PC-9 (cell line): ENCODE results near the gene INHBE. TPM values are rescaled to one million over a fixed set of nuclear protein-coding genes. Genes with fewer than 3 reads are reported as not detected.
A peak's percentile ranks its signal among the peaks of the same experiment; 100 is the strongest.

ENCODE experiments used
- BruUV-seq: library from RNA; stranded (reverse); fragments of 400-500 nt; replicated peaks from 2 replicates; lab custom pipeline; 2021; lab: Mats Ljungman, UMichigan
- CTCF ChIA-PET: fragments of 300-600 bp; sonication (Branson Sonifier 250); formaldehyde crosslinking; loops from one replicate; lab custom pipeline; 2022; ENCODE audit warnings: antibody characterized with exemption; lab: Charles Lee
- POLR2A ChIA-PET: fragments of 300-600 bp; sonication (Branson Sonifier 250); formaldehyde crosslinking; loops from one replicate; lab custom pipeline; 2022; ENCODE audit warnings: antibody characterized with exemption; ENCODE audit not compliant: unreplicated experiment; lab: Charles Lee
- DNase-seq, 2 experiments: peaks; one replicate each; pipeline versions ENCODE4 v3.0.0 to v3.0.0-alpha.2; 2015 to 2022; ENCODE audit warnings: mixed read lengths in 1 of 2
- H2AFZ ChIP-seq: fragments of 200-600 bp; sonication (generic); 2 replicates; pipeline ENCODE4 v1.8.1; 2017; ENCODE audit warnings: antibody characterized with exemption
- H3F3A ChIP-seq: fragments of 200-600 bp; sonication (generic); 2 replicates; pipeline ENCODE4 v1.8.1; 2017; ENCODE audit warnings: antibody characterized with exemption, mild to moderate bottlenecking, low read depth; ENCODE audit not compliant: insufficient read depth
- H3K27ac ChIP-seq: fragments of 200-600 bp; sonication (generic); 2 replicates; pipeline ENCODE4 v1.6.1; 2016; ENCODE audit warnings: mixed run types
- H3K27me3 ChIP-seq: fragments of 200-600 bp; sonication (generic); 2 replicates; pipeline ENCODE4 v1.6.1; 2016; ENCODE audit warnings: low read depth, mixed run types; ENCODE audit not compliant: insufficient read depth
- H3K36me3 ChIP-seq: fragments of 200-600 bp; sonication (generic); 2 replicates; pipeline ENCODE4 v1.6.1; 2016; ENCODE audit warnings: low read depth, mixed run types
- H3K4me1 ChIP-seq: fragments of 200-600 bp; sonication (generic); replicated peaks from 2 replicates; pipeline ENCODE4 v1.6.1; 2016; ENCODE audit warnings: mixed run types; ENCODE audit not compliant: insufficient read depth
- H3K4me2 ChIP-seq: fragments of 200-600 bp; sonication (generic); 2 replicates; pipeline ENCODE4 v1.6.1; 2017; ENCODE audit warnings: mixed run types
- H3K4me3 ChIP-seq: fragments of 200-600 bp; sonication (generic); 2 replicates; pipeline ENCODE4 v1.6.1; 2016; ENCODE audit warnings: mixed run types
- H3K79me2 ChIP-seq: fragments of 200-600 bp; sonication (generic); 2 replicates; pipeline ENCODE4 v1.6.1; 2017; ENCODE audit warnings: low read depth, mixed run types
- H3K9me2 ChIP-seq: fragments of 200-600 bp; sonication (generic); 2 replicates; pipeline ENCODE4 v1.8.1; 2017; ENCODE audit warnings: mild to moderate bottlenecking; ENCODE audit not compliant: insufficient read depth
- H3K9me3 ChIP-seq: fragments of 200-600 bp; sonication (generic); 2 replicates; pipeline ENCODE4 v1.8.1; 2016; ENCODE audit warnings: low read depth; ENCODE audit not compliant: insufficient read depth
- H4K20me1 ChIP-seq: fragments of 200-600 bp; sonication (generic); 2 replicates; pipeline ENCODE4 v1.8.1; 2017; ENCODE audit not compliant: insufficient read depth
- EZH2 ChIP-seq: fragments of 200-600 bp; sonication (generic); IDR thresholded peaks from 2 replicates; pipeline ENCODE4 v1.8.0; 2017; ENCODE audit warnings: antibody characterized with exemption, low read depth
- intact Hi-C: fragments of 100-400 bp; cut with micrococcal nuclease; formaldehyde crosslinking; loops from one replicate; pipeline ENCODE4 v1.10.0; 2022; ENCODE audit not compliant: unreplicated experiment
- total RNA-seq: library from RNA; stranded (reverse); gene quantifications from 2 replicates; pipeline ENCODE4 v1.2.3, GENCODE V29; 2021
- TF ChIP-seq, protein P1 (sequence below): fragments of 200-600 bp; sonication (generic); conservative IDR thresholded peaks from 2 replicates; pipeline ENCODE4 v1.6.1; 2017; ENCODE audit warnings: mixed run types, antibody characterized with exemption, mild to moderate bottlenecking, moderate library complexity

INHBE gene
- total RNA-seq, 1 experiment from 2014 or later = 0.90 TPM

DNA sequence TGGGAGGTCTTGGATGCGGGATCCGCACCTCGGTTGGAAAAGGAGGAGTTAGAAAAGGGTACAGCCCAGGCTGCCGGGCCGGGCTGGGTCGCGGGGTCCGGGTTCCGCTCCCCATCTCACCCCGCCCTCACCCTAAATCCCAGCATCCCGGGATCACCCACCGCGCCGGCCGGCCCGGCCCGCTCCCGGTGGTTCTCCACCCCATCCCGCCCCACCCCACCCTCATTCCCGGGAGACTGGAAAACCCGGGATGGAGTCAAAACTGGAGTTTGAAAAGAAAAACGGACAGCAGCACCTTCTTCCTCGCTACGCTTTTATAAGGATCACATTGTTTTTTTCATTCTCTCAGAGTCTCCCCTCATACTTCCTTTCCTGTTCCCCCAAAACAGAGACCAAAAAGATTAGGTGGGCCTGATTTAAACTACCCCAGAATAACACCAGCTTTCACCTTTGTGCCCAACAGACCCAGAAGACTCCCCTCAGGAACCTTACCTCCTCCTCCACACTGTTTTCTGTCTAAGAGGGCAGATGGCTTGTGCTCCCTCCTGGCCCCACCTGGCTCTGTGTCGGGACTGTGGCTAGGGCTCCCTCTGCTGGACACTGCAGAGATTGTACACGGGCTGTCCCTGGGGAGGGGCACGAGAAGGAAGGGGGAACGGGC lies 7.3 kb downstream of the INHBE start:
- H3K36me3 ChIP-seq = no peaks in the 10 kb centered on the region
- H3K4me2 ChIP-seq = peak overlapping the region; percentile 99
- peak overlapping the region; percentile 57 for H3K4me3 ChIP-seq
- H3K27ac ChIP-seq = no peak overlapping the region
- no peaks in the 10 kb centered on the region for H3K9me3 ChIP-seq
- peak overlapping the region; percentile 77 for H2AFZ ChIP-seq
- H3F3A ChIP-seq = no peaks in the 10 kb centered on the region
- peaks cover 23% of the 10 kb centered on the region for H3K4me1 ChIP-seq
- intact Hi-C loops = loop anchor here (2.0 to 5.0 kb wide), 2 partner anchors 170 to 230 kb away; partner anchors contain the start of gene B4GALNT1
- ChIA-PET CTCF (no interaction called here), POLR2A (no interaction called here)
- TF ChIP-seq EZH2 = no peak
- TF ChIP-seq, protein P1, sequence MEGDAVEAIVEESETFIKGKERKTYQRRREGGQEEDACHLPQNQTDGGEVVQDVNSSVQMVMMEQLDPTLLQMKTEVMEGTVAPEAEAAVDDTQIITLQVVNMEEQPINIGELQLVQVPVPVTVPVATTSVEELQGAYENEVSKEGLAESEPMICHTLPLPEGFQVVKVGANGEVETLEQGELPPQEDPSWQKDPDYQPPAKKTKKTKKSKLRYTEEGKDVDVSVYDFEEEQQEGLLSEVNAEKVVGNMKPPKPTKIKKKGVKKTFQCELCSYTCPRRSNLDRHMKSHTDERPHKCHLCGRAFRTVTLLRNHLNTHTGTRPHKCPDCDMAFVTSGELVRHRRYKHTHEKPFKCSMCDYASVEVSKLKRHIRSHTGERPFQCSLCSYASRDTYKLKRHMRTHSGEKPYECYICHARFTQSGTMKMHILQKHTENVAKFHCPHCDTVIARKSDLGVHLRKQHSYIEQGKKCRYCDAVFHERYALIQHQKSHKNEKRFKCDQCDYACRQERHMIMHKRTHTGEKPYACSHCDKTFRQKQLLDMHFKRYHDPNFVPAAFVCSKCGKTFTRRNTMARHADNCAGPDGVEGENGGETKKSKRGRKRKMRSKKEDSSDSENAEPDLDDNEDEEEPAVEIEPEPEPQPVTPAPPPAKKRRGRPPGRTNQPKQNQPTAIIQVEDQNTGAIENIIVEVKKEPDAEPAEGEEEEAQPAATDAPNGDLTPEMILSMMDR = peak; percentile 92
- H4K20me1 ChIP-seq = no peaks in the 10 kb centered on the region
- DNase-seq = peak; percentile 74 to 88
- no peaks in the 10 kb centered on the region for H3K9me2 ChIP-seq
- peaks cover 62% of the 10 kb centered on the region for H3K27me3 ChIP-seq
- no TSS peak for BruUV-seq
- no peaks in the 10 kb centered on the region for H3K79me2 ChIP-seq

DNA sequence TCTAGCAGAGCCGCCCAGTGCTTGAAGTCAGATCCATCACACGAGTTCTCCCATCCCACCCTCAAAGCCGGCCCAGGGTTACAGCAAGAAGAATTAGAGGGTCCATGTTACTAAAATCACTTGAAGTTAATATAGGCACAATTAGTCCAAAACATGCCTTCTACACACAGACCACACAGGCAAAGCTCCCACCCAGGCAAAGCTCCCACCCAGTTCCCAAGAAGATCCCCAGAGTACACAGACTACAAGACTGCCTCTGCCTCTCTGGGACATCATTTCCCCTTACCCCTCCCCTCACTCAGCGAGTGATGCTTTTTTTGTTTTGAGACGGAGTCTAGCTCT lies 7.8 kb downstream of the INHBE start:
- H3F3A ChIP-seq = no peaks in the 10 kb centered on the region
- peaks cover 67% of the 10 kb centered on the region for H3K27me3 ChIP-seq
- no peak overlapping the region for H3K27ac ChIP-seq
- H2AFZ ChIP-seq = no peak overlapping the region
- peaks cover 18% of the 10 kb centered on the region for H3K4me1 ChIP-seq
- peak overlapping the region; percentile 99; the same call in 1 of the 2 replicates for H3K4me2 ChIP-seq
- DNase-seq = no peak
- no peaks in the 10 kb centered on the region for H3K9me3 ChIP-seq
- POLR2A ChIA-PET = no interaction called here
- no TSS peak for BruUV-seq
- intact Hi-C loops = loop anchor here (2.0 to 5.0 kb wide), 2 partner anchors 169 to 230 kb away; partner anchors contain the start of gene B4GALNT1
- H3K36me3 ChIP-seq = no peaks in the 10 kb centered on the region
- no peaks in the 10 kb centered on the region for H4K20me1 ChIP-seq
- CTCF ChIA-PET = no interaction called here
- TF ChIP-seq EZH2 = no peak
- TF ChIP-seq, protein P1 = peak; percentile 22; the same call in 1 of the 2 replicates
- no peaks in the 10 kb centered on the region for H3K9me2 ChIP-seq
- H3K4me3 ChIP-seq = no peak overlapping the region
- no peaks in the 10 kb centered on the region for H3K79me2 ChIP-seq

DNA sequence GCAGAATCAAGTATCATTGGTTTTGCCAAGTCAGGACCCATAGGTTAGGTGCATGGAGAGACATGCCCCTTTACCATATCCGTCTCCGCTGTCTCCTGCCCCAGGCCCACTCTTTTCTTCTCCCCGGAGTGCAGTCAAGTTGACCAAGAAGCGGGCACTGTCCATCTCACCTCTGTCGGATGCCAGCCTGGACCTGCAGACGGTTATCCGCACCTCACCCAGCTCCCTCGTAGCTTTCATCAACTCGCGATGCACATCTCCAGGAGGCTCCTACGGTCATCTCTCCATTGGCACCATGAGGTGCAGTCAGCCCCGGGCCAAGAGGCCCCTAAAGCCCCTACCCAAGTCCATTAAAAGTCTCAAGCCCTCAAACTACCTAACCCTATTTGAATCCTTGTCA lies 9.5 kb downstream of the INHBE start:
- DNase-seq = no peak
- Histone ChIP-seq H3K36me3 (no peaks in the 10 kb centered on the region), H2AFZ (no peak overlapping the region), H3K27ac (no peak overlapping the region), H3K27me3 (peaks cover 83% of the 10 kb centered on the region), H3K4me1 (peaks cover 8% of the 10 kb centered on the region; the same call in 1 of the 2 replicates), H3K79me2 (no peaks in the 10 kb centered on the region), H3F3A (no peaks in the 10 kb centered on the region), H3K9me3 (no peaks in the 10 kb centered on the region), H3K4me2 (no peak overlapping the region), H3K9me2 (no peaks in the 10 kb centered on the region), H4K20me1 (no peaks in the 10 kb centered on the region), H3K4me3 (no peak overlapping the region)
- TF ChIP-seq, protein P1 = no peak
- no peak for TF ChIP-seq EZH2
- no TSS peak for BruUV-seq
- ChIA-PET CTCF (no interaction called here), POLR2A (no interaction called here)
- intact Hi-C loops = loop anchor here (5.0 kb wide), 1 partner anchor 168 kb away; the partner anchor contains the start of gene B4GALNT1
